GM19438 (cell line): ENCODE measurements around the gene WNK2.

Source experiments
- ATAC-seq: cut with Tn5 transposase; IDR thresholded peaks from one replicate; pipeline ENCODE4 v1.9.1; 2021; ENCODE audit warnings: low read depth; ENCODE audit not compliant: unreplicated experiment

The WNK2 gene

DNA sequence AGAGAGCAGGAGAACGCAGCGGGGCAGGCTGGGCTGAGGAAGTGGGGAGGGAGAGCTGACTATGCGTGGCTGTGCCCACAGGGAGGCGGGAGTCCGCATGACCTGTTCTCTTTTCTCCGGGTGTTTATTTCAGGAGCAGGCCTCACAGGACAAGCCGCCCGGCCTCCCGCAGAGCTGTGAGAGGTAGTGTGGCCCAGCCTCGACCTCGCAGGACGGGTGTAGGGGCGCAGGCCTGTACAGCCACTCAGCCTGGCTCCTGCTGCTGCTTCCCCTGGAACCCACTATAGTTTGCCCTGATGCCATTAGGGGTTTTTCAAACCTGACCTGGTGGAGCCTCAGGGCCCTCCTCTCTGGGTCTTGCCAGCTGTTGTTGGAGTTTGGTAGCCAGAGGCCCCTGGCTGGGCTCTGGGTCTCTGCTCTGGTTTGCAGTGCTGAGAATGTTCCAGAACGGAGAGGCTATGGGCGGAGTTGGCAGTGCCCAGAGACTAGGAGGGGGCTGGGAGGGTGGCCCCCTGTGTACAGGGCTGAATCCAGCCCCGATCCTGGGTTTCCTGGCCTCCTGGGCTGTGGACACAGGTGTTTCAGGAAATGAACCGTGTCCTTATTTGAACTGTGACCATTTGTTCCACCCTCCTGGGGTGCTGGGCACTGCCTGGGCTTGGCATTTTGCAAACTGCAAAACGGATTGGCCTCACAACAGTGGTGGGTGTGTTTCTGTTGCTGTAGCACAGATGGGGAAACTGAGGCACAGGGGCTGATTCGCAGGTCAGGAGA, 78.8 kb downstream of the WNK2 start:
- no peak for ATAC-seq

DNA sequence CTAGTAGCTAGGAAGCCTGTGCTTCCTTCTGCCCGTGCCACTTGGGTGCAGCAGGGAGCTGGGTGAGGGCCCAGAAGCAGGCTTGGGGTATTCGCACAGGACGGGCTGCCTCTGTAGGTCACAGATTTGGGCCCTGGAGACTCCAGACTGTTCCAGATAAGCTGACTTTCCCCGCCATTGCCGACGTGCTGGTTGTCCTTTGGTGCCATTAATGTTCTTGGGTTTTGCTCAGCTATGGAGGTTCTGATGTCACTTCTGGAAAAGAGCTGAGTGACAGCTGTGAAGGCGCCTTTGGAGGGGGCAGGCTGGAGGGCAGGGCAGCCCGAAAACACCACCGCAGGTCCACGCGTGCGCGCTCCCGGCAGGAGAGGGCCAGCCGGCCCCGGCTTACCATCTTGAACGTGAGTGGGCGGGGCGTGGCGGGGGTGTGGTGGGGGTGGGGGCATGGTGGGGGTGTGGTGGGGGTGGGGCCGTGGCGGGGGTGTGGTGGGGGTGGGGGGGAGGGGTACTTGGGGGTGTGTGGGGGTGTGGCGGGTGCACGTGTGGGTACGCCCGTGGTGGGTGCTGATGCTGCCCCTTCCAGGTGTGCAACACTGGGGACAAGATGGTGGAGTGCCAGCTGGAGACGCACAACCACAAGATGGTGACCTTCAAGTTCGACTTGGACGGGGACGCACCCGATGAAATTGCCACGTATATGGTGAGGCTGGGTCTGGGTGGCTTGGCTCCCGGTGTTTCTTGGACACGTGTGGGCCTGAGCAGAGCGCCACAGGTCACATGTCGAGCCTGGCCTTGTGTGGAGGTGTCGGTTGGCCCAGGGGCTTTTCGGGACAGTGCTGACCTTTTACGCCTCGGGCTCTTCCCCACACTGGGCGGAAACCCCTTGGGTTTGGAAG, 79.6 kb downstream of the WNK2 start:
- no peak for ATAC-seq

DNA sequence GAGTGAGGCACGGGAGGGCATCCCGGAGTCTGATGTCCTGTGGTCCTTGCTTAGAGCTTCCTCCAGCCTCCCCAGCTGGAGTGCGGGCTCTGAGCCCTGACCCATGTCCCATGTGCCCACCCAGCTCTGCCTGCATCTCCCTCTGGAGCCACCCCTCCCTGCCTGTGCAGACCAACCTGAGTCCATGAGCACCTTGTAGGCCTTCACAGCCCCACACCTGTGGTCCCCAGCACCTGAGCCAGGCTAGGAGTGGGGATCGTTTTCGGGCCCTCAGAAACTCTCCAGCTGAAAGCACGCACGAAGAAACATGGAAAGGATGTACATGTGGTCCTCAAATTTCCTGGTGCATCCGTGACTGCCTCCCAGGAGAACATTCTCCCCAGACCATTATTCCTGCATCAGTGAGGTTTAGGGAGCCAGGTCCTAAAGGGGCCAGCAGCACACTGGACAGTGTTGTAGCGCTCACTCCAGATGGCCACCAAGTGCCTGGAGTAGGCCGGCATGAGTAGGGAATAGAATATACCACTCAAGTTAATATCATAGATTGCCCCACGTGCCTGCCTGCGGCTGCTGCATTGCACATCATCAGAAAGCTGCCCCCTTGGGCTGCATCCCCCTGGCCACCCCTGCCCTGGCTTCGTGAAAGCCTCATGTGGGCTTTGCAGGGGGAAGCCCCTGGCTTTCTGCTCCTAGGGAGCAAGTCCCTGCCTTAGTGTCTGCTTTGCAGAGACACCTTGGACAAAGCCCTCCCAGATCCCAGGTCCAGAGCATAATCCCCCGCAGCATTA, 80.6 kb downstream of the WNK2 start:
- no peak for ATAC-seq

DNA sequence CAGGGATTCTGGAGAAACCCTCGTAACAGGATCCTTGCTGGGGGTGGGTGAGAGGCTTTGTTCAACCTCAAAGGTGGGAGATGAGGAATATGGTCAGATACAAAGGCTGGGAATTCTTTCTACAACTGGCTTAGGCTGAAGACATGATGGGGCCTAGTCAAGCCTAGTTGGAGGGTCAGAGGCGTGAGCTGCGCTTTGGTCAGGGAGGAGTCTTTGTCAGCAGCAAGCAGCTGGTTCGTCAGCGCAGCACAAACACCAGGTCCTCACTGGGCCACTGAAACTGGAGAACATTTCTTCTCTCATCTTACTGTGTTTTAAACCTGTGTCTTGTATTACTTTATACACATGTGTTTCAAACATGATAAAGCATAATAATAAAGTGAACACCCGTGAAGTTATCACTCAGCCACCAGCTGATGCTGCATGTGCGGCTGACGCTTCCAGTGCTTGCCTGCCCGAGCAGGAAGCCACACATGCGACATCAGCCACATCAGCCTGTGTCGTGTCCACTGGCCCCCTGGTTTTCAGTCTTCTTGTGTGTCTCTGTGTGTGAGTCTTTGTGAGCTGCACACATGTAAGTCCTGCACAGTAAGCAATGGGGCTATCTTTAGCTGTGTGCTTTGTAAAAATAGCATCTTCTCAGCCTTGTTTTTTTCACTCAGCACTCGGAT, 81.5 kb downstream of the WNK2 start:
- ATAC-seq: no peak

DNA sequence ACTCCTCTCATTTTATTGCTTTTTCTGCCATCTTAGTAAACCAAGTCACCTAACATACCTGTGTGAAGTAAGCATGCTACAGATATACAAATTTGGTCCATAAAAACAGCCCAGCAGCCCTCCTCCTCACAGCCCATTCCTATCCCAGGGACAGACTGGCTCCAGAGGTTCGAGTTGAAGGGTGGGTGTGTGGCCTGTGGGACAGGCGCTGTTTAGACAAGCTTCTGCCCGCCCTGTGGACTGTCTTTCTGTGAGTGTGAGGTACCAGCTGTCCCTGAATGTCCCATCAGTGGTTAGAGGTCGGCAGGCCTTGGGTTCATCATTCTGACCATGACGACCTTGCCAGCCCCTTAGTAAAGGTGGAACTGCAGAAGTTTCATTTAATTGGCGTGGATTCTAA, 82.0 kb downstream of the WNK2 start:
- ATAC-seq: no peak

DNA sequence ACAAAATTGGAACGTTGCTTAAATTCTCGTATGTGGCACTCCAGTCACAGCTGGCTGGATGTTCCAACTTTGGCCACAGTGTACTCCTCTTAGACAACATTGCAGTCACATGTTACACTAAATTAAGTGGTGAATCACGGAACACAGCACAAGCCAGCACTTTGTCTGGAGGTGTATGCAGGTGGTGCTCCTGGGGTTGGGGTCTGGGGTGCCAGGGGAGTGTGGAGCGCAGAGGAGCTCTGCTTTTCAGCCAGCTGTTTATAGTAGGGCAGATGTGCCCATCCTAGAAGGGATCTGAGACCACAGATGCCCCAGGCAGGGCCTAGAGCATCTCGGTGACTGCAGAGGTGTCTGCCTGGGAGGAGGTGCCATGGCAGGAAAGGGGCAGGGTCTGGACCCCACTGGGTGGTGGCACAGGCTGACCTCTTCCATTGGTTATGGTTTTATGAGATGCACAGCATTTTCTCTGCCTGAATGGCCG, 82.6 kb downstream of the WNK2 start:
- no peak for ATAC-seq

DNA sequence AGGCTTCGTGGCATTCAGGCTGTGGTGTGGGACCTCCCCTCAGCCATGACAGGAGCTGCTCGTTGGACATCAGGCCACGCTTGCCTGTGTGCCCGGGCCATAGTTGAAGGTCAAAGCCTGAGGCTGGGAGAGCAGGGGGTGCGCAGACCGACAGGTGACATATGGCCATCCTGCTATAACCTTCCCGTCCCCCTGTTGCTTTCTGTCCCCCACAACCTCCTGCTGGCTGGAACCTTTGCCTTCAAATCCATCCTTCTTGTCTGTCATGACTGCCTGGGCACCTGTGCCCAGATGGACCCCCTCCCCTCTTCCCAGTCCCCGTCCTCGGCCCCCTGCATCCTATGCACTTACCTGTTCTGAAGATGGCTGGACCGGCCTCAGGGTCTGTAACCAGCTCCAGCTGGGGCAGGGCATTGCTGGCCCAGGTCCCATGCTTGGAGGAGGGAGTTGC, 83.2 kb downstream of the WNK2 start:
- ATAC-seq: no peak

DNA sequence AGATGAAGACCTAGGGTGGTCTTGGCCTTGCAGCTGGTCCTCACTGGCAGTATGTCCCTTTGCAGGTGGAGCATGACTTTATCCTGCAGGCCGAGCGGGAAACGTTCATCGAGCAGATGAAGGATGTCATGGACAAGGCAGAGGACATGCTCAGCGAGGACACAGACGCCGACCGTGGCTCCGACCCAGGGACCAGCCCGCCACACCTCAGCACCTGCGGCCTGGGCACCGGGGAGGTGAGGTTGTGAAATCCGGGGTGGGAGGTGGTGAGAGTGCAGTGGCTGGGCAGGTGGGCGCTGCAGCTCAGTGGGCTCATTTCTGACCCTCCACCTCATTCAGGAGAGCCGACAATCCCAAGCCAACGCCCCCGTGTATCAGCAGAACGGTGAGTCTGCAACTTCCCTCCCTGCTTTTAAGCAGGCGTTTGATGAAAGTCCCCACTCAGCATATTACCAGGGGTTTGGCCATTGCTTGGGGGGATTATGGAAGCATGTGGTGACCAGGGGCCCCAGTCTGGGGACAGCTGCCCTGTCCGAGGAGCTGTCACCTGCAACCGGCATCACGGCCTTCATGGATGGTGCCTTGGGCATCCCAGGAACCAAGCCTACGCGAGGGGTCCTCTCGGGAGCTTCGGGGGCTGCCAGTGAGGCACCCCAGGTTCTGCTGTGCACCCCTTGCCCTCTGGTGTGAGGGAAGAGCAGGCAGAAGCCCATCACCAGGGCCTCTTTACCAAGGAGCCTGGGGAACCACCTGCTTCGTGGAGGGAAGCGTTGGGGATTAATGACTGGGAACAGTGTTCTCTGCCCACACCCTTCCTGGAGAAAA, 84.0 kb downstream of the WNK2 start:
- no peak for ATAC-seq

DNA sequence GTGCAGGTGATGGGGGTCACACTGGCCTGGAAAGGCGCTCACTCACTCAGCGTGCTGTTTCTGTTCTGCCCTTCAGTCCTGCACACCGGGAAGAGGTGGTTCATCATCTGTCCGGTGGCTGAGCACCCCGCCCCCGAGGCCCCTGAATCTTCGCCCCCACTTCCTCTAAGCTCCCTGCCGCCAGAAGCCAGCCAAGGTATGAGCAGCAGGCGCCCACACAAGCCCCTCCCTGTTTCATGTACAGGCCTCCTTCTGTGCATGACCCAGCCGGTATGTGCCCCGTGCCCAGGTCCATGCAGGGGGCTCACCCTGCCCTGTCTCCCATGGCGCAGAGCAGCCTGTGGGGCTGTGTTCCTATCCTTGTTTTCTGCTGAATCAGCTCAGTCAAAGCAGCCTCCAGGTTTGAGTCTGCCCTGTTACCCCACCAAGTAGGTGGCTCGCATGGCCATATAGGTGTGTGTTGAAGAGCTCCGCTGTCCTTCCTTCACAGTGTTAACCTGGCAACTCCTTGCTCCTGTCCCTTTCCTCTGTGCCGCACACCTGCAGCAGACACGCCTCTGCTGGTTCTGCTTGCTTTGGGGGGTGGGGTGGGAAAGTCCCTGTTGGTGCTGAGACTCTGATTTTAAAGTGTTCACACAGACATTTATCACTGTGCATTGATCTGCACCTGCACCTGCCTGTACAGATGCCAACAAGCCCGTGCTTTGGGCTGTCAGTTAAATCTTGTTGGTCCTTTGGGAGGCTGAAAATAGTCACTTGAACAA, 84.8 kb downstream of the WNK2 start:
- no peak for ATAC-seq

DNA sequence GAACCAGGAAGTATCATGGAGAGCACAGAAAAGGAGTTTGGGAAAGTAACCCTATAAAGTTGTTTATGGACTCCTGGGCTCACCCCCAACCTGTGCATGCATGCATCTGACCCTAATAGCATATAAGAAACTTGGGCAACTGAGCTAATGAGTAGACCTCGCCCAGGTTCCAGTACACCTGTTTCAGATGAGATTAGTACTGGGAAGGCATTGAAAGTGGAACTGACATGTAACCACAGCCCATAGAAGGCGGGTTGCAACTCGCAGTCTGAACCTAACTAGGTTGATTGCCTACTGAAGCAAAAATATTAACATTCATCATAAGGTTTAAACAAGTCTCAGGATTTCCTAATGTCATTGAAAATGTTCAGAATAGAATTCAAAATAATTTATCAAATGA, 87.0 kb downstream of the WNK2 start:
- ATAC-seq: no peak

DNA sequence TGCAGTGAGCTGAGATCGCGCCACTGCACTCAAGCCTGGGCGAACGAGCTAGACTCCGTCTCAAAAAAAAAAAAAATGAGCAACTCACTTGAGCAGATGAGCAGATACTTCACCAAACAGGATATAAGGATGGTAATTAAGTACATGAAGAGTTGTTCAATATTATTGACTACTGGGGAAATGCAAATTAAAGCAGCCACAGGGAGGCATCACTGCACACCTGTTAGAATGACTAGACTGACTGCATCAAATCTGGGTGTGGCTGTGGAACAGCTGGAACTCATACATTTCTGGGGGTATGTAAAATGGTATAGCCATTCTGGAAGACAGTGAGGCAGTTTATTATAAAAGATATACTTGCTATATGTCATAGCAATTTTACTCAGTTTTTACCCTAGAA, 93.0 kb downstream of the WNK2 start:
- no peak for ATAC-seq

DNA sequence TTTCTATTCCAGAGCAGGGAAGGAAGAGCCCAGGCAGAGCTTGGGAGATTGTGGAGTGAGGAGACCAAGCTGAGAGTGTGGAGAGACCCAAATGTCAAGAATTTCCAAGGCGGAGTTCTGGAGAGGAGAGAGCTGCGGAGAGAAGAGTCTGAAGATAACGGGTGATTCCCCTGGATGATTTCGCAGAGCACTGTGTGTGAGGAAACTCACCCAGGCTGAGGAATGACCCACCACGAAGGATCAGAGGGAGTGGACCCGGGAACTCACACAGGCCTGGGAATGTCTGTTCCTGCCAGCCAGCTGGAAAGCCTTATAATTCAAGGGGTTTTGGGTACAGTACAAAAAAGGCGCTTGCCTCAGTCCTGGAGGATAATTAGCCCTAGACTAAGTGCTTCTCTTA, 94.2 kb downstream of the WNK2 start:
- ATAC-seq: no peak

DNA sequence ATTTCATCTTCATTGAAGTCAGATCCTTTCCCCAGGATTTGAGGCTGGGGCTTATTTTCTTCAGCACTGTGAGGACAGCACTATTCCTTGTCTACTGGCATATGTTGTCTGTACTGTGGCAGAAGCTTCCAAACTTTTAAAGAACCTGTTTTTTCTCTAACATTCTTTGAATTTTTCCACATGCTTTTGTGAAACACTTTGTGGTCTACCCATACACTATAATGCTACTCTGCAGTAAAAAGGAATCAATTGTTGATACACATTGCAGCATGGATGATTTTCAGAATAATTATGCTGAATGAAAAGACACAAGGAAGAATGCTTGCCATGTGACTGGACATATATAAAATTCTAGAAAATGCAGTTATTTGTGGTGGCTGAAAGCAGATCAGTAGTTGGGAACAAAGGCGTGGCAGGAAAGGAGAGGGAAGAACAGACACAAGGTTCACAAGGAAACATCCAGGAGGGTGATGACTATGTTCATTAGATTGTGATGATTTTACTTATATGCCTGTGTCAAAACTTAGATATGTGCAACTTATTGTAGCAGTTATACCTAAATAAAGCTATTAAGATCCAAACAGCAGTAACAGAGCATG, 96.8 kb downstream of the WNK2 start:
- ATAC-seq: no peak

DNA sequence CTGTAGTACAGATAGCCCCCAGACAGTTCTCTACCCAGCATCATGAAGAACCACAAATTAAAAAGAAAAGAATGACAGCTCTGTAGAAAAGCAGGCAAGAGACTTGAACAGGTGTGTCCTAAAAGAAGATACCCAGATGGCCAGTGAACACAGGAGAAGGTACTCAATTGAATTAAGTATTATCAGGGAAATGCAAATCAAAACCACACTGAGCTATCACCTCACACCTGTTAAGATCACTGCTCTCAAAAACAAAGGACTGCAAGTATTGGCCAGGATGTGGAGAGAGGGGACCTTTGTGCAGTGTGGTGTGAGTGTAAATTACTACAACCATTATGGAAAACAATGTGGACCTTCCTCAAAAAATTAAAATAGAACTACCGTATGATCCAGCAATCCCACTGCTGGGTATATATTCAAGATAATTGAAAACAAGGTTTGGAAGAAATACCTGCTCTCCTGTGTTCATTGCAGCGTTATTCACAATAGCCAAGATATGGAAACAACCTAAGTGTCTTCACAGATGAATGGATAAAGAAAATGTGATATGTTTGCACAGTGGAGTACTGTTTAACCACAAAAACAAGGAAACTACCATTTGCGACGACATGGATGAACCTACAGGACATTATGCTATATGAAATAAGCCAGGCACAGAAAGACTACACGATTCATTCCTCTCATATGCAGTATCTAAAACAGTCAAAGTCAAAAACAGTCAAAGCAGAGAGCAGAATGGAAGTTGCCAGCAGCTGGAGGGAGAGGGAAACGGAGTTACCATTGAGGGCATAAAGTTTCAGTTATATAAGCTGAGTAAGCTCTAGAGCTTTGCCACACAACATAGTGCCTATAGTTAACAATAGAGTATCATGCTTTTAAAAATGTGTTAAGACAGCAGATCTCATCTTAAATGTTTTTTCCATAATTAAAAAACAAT, 102.6 kb downstream of the WNK2 start:
- no peak for ATAC-seq

DNA sequence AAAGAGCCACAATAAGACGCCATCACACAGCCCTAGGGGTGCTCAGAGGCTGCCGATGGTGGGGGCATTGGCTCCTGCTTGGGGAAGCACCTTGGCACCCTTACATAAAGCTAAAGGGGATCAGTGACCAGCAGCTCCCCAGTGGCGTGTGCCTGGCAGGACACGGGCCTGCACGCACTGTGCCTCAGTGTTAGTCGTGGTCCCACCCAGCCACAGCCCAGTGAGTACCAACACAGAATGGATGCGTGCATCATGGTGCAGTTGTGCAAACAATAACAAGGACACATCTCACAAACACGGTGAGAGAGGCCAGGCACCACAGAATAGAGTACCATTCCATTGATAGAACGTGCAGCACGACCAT, 103.2 kb downstream of the WNK2 start:
- no peak for ATAC-seq

DNA sequence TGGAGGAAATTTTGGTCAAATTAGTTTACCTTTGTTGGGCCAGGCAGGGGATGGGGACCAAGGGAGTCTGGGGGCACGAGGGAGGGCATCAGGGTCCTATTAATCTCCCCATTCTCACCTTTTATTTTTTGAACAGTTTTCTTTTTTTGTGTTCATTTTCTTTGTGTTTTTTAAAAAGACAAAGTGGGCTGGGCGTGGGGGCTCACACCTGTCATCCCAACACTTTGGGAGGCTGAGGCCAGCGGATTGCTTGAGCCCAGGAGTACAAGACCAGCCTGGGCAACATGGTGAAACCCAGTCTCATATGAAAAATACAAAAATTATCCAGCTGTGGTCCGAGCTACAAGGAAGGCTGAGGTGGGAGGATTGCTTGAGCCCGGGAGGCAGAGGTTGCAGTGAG, 103.7 kb downstream of the WNK2 start:
- no peak for ATAC-seq

DNA sequence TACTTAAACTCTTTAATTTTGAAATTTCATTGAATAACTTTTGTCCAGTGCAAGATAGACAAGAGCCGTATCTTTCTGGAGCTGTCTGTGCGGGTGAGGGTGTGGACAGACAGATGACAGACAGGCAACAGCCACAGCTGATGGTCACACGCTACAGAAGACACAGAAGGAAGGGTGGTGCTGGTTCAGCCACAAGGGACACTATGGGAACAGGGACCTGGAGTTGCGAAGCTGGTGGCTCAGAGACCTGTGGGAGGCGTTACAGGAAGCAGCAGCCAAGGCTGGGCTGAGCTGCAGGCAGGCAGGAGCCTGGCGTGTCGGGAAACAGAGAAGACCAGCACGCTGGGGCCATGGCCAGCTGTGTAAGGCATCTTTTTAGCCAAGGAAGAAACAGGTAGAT, 104.4 kb downstream of the WNK2 start:
- no peak for ATAC-seq
